SU-DHL-6 (cell line): ENCODE data around the gene CUTA.
A peak's percentile ranks its signal among the peaks of the same experiment; 100 is the strongest.

Experiments
- H2AFZ ChIP-seq: fragments of 200-600 bp; sonication (generic); 2 replicates; pipeline ENCODE4 v1.6.1; 2014; ENCODE audit warnings: low read depth, mild to moderate bottlenecking, moderate library complexity, mixed read lengths, antibody characterized with exemption, low read length; ENCODE audit not compliant: severe bottlenecking
- H3F3A ChIP-seq: fragments of 200-600 bp; shearing (Covaris generic); 2 replicates; pipeline ENCODE4 v1.6.0; 2016; ENCODE audit warnings: antibody characterized with exemption, mild to moderate bottlenecking; ENCODE audit not compliant: insufficient read depth
- H3K27ac ChIP-seq: fragments of 200-600 bp; sonication (generic); 2 replicates; pipeline ENCODE4 v1.5.1; 2016; ENCODE audit warnings: low read depth, mild to moderate bottlenecking, low read length, moderate library complexity, mixed read lengths
- H3K27me3 ChIP-seq: fragments of 200-600 bp; sonication (generic), shearing (Covaris generic); 2 replicates; pipeline ENCODE4 v1.6.0; 2014; ENCODE audit warnings: mild to moderate bottlenecking, low read length
- H3K36me3 ChIP-seq: fragments of 200-600 bp; sonication (generic); 2 replicates; pipeline ENCODE4 v1.6.1; 2014; ENCODE audit warnings: mild to moderate bottlenecking, low read length, mixed read lengths
- H3K4me2 ChIP-seq: fragments of 300-600, 200-600 bp; shearing (Covaris generic), sonication (generic); 2 replicates; pipeline ENCODE4 v1.6.0; 2014; ENCODE audit warnings: low read length, low read depth, mild to moderate bottlenecking; ENCODE audit not compliant: poor library complexity, severe bottlenecking
- H3K4me3 ChIP-seq: fragments of 200-600 bp; sonication (generic); 2 replicates; pipeline ENCODE4 v1.5.1; 2014; ENCODE audit warnings: antibody characterized with exemption, low read length, mild to moderate bottlenecking, mixed read lengths; ENCODE audit not compliant: insufficient read depth, poor library complexity, severe bottlenecking
- H3K79me2 ChIP-seq: fragments of 200-600 bp; sonication (generic); 2 replicates; pipeline ENCODE4 v1.6.1; 2014; ENCODE audit warnings: mild to moderate bottlenecking, low read length, moderate library complexity; ENCODE audit not compliant: insufficient read depth
- H3K9ac ChIP-seq: fragments of 200-600 bp; sonication (generic); 2 replicates; pipeline ENCODE4 v1.7.0; 2014; ENCODE audit warnings: mild to moderate bottlenecking, low read length
- H3K9me2 ChIP-seq: fragments of 200-600 bp; sonication (generic); replicated peaks from 2 replicates; pipeline ENCODE4 v1.6.1; 2014; ENCODE audit warnings: low read length; ENCODE audit not compliant: insufficient read depth
- H3K9me3 ChIP-seq: fragments of 200-600 bp; sonication (generic); 2 replicates; pipeline ENCODE4 v1.6.1; 2014; ENCODE audit warnings: low read length, mixed read lengths; ENCODE audit not compliant: insufficient read depth
- H4K20me1 ChIP-seq: fragments of 200-600 bp; sonication (generic); 2 replicates; pipeline ENCODE4 v1.6.1; 2014; ENCODE audit warnings: low read depth, mild to moderate bottlenecking, antibody characterized with exemption, low read length, moderate library complexity, mixed read lengths
- EZH2phosphoT487 ChIP-seq: fragments of 200-600 bp; sonication (generic), shearing (Covaris generic); conservative IDR thresholded peaks from 2 replicates; pipeline ENCODE4 v1.6.1; 2018; ENCODE audit warnings: mild to moderate bottlenecking, antibody characterized with exemption, low read length, moderate library complexity, mixed read lengths
- TF ChIP-seq, protein P1 (sequence below): fragments of 200-600 bp; sonication (generic); IDR thresholded peaks from one replicate; pipeline ENCODE4 v1.5.1; 2017; ENCODE audit warnings: antibody characterized with exemption, mild to moderate bottlenecking, low read length, moderate library complexity; ENCODE audit not compliant: insufficient read depth, poor library complexity, severe bottlenecking

CUTA gene

GRCh38 chr6:33421344-33421643 lies 3.4 kb upstream of the CUTA start:
- H3F3A ChIP-seq: peaks cover 9% of the 10 kb centered on the region; the same call in 1 of the 2 replicates
- no peak overlapping the region for H3K9ac ChIP-seq
- H3K9me2 ChIP-seq: no peaks in the 10 kb centered on the region
- TF ChIP-seq, protein P1, sequence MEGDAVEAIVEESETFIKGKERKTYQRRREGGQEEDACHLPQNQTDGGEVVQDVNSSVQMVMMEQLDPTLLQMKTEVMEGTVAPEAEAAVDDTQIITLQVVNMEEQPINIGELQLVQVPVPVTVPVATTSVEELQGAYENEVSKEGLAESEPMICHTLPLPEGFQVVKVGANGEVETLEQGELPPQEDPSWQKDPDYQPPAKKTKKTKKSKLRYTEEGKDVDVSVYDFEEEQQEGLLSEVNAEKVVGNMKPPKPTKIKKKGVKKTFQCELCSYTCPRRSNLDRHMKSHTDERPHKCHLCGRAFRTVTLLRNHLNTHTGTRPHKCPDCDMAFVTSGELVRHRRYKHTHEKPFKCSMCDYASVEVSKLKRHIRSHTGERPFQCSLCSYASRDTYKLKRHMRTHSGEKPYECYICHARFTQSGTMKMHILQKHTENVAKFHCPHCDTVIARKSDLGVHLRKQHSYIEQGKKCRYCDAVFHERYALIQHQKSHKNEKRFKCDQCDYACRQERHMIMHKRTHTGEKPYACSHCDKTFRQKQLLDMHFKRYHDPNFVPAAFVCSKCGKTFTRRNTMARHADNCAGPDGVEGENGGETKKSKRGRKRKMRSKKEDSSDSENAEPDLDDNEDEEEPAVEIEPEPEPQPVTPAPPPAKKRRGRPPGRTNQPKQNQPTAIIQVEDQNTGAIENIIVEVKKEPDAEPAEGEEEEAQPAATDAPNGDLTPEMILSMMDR: no peak
- TF ChIP-seq EZH2phosphoT487: no peak
- H3K4me2 ChIP-seq: no peak overlapping the region
- no peaks in the 10 kb centered on the region for H4K20me1 ChIP-seq
- H2AFZ ChIP-seq: no peak overlapping the region
- H3K36me3 ChIP-seq: no peaks in the 10 kb centered on the region
- H3K27me3 ChIP-seq: peaks cover 6% of the 10 kb centered on the region; the same call in 1 of the 2 replicates
- no peak overlapping the region for H3K27ac ChIP-seq
- H3K9me3 ChIP-seq: no peaks in the 10 kb centered on the region
- H3K4me3 ChIP-seq: no peak overlapping the region
- peaks cover 15% of the 10 kb centered on the region for H3K79me2 ChIP-seq

- TF ChIP-seq EZH2phosphoT487: no peak
- TF ChIP-seq, protein P1: no peak
- Histone ChIP-seq H3K4me2 (no peak overlapping the region), H3K4me3 (no peak overlapping the region), H2AFZ (no peak overlapping the region), H3K27me3 (peaks cover 6% of the 10 kb centered on the region; the same call in 1 of the 2 replicates), H3K9me3 (no peaks in the 10 kb centered on the region), H3K27ac (no peak overlapping the region), H3K9ac (no peak overlapping the region), H3F3A (0 out of 2 replicates have a peak, but pooled peaks cover 10% of the 10 kb centered on the region), H3K9me2 (no peaks in the 10 kb centered on the region), H3K79me2 (peaks cover 20% of the 10 kb centered on the region), H3K36me3 (no peaks in the 10 kb centered on the region), H4K20me1 (no peaks in the 10 kb centered on the region)
Observed at GRCh38 chr6:33420491-33421343, 2.8 kb upstream of the CUTA start.

DNA sequence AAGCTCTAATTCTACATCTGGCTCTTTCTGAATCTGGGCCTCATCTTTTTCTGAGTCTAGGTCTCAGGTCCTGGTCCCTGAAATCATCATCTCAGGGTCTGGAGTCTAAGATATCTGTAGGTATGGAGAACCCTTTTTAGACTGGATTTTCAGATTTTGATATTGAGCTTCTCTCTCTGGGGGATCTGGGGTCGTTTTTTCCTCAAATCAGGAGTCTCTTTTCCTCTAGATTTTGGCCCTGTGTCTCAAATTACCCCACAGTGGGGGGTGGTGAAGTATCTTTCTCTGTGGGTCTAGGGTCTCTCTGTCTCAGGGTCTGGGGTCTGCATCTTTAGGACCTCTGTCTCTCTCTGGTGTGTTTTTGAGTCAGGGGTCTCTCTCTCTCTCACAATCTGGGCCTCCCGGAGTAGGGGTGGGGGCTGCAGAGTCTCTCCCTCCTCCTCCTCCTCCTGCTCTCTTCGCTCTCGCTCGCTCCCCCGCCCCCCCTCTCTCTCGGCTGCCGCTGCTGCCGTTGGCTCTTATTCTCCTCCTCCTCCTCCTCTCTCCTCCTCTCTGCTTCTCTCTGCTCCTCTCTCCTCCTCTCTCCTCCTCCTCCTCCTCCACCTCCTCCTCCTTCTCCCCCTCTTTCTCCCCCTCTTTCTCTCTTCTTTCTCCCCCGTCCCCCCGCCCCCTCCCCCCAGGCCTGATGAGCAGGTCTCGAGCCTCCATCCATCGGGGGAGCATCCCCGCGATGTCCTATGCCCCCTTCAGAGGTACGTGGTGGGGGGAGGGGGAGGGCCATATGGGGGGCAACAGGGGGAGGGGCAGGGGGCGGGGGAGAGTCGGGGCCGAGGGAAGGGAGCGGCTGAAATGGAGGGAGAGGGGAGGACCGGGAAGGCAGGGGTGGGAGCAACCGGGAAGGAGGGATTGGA lies 1.9 kb upstream of the CUTA start, which contains the start of gene SYNGAP1:
TSS of gene SYNGAP1 (plus strand) at position 486 of the 911 bp plus-strand sequence. CDS start at position 686, 200 bp downstream.
- H3K4me2 ChIP-seq: peak within 1 kb of the TSS; percentile 65
- H3K4me3 ChIP-seq: no peak within 1 kb of the TSS
- H3K9me2 ChIP-seq: no peaks in the 10 kb centered on the region
- peaks cover 22% of the 10 kb centered on the region for H3K79me2 ChIP-seq
- peak within 1 kb of the TSS; percentile 53; the same call in 1 of the 2 replicates for H3K9ac ChIP-seq
- H3K27me3 ChIP-seq: peaks cover 5% of the 10 kb centered on the region; the same call in 1 of the 2 replicates
- H3F3A ChIP-seq: 0 out of 2 replicates have a peak, but pooled peaks cover 14% of the 10 kb centered on the region
- no peak within 1 kb of the TSS for H2AFZ ChIP-seq
- no peaks in the 10 kb centered on the region for H3K9me3 ChIP-seq
- H3K36me3 ChIP-seq: no peaks in the 10 kb centered on the region
- H4K20me1 ChIP-seq: no peaks in the 10 kb centered on the region
- no peak within 1 kb of the TSS for H3K27ac ChIP-seq
- TF ChIP-seq EZH2phosphoT487: no peak
- TF ChIP-seq, protein P1: no peak
